Stimulated activated CD4-positive, alpha-beta T cell treated with anti-CD3 and anti-CD28 coated beads, Interleukin-2, amount 100 ng/mL, for 4 hours (primary cell): ENCODE results near the gene PPID.
"Not testable (repeated sequence)": the region's sequence is repeated elsewhere in the genome, so short reads cannot be mapped to it uniquely, and the experiment has no call there.

ENCODE experiments used
- DNase-seq: peaks from one replicate; pipeline ENCODE4 v3.0.0-alpha.2; 2020; ENCODE audit warnings: low read depth

Gene PPID

GRCh38 chr4:158666892-158667291 is 56.3 kb downstream of the PPID start:
- DNase-seq: no peak

DNA sequence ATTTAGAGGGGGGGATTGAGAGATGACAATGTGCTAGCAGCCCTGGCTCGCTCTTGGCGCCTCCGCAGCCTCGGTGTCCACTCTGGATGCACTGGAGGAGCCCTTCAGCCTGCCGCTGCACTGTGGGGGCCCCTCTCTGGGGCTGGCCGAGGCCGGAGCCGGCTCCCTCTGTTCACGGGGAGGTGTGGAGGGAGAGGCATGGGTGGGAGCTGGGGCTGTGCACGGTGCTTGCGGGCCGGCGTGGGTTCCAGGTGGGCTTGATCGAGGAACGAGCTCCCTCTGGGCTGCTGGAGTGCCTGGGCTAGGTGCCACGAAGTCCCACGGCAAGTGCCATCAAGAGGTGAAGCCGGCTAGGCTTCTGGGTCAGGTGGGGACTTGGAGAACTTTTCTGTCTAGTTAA is 58.4 kb downstream of the PPID start:
- no peak for DNase-seq

DNA sequence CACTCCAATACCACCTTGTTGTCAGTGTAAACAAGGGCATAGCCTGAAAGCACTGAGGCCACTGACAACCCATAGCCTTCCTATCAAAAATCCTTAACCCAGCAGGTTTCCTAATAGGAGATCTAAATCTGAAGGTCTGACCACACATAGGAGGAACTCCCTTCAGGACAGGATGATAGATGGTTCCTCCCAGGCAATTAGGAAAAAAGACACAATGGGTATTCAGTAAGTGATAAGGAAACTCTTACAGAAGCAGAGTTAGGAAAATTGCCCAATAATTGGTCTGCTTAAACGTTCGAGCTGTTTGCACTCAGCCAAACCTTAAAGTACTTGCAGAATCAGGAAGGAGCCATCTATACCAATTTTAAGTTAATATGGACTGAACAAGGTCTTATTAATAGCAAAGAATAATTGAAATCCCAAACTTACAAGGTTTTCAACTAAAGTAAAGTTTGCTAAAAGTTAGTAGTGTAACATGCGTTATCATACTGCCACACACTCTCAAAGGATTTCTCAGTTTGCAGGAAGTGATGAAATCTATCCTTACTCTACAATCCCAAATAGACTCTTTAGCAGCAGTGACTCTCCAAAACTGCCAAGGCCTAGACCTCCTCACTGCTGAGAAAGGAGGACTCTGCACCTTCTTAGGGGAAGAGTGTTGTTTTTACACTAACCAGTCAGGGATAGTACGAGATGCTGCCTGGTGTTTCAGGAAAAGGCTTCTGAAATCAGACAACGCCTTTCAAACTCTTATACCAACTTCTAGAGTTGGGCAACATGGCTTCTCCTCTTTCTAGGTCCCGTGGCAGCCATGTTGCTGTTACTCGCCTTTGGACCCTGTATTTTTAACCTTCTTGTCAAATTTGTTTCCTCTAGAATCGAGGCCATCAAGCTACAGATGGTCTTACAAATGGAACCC is 59.2 kb downstream of the PPID start:
- DNase-seq: not testable (repeated sequence)

GRCh38 chr4:158663255-158663654 is 59.9 kb downstream of the PPID start:
- DNase-seq: not testable (repeated sequence)
